Pons (tissue), 1 donor: Measurements from ENCODE around the gene FRMD7.

Source experiments
- DNase-seq: peaks from one replicate; pipeline ENCODE4 v3.0.0-alpha.2; 2016; ENCODE audit warnings: low spot score

Gene FRMD7

GRCh38 chrX:132034648-132035047, 93.2 kb downstream of the FRMD7 start:
- DNase-seq = no peak

GRCh38 chrX:132033166-132033565, 94.7 kb downstream of the FRMD7 start:
- DNase-seq = no peak

GRCh38 chrX:132031867-132032266, 96.0 kb downstream of the FRMD7 start:
- no peak for DNase-seq

GRCh38 chrX:132030264-132030663, 97.6 kb downstream of the FRMD7 start:
- DNase-seq = no peak
